ENCODE measurements around the gene BAZ2A. TPM values are rescaled to one million over a fixed set of nuclear protein-coding genes. Genes with fewer than 3 reads are reported as not detected.

The BAZ2A gene
- total RNA-seq, 4 donors from 2014 or later = 32.1 to 73.2 (median 54.6) TPM

DNA sequence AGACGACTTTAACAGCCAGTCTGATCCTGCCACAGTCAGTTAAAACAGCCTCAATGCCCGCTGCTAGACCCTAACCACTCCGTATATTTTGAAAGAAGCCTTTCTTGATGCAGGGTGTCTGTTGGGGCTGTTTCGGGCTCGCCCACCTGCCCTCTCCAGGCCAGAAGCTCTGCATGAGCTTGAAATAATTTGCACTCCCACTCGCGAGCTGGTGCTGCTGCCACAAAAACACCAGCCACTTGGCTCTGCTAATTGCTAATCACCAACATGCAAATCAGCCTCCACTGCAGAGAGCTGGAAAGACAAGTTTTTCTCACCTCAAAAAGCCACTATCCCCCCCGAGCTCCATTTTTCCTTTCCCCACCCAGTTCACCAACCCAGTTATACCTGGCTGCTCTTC is 15.5 kb downstream of the BAZ2A start:
- no peak for ATAC-seq
- WGBS, 2 donors (ENCODE audit: low coverage in 1 of 2) = 75 to 86% methylated on average over 5 to 6 of the region's 8 CpGs
- H3K4me3 ChIP-seq = no peak overlapping the region
- no peak overlapping the region for H3K27ac ChIP-seq
- H3K36me3 ChIP-seq = peaks cover 10 to 87% of the 10 kb centered on the region in 2 donors
- no peaks in the 10 kb centered on the region for H3K9me3 ChIP-seq
- no peak for TF ChIP-seq POLR2AphosphoS5 (IDR thresholded peaks at IDR 0.05)
- no peak for TF ChIP-seq POLR2A (IDR thresholded peaks at IDR 0.05)
- TF ChIP-seq EP300 (IDR thresholded peaks at IDR 0.05) = no peak
- no peak for TF ChIP-seq CTCF (IDR thresholded peaks at IDR 0.05)
- peaks cover 0 to 25% (median 0%) of the 10 kb centered on the region in 3 donors for H3K4me1 ChIP-seq
- no peaks in the 10 kb centered on the region for H3K27me3 ChIP-seq

GRCh38 chr12:56604355-56604754 is 25.8 kb downstream of the BAZ2A start:
- Histone ChIP-seq H3K27ac (no peak overlapping the region), H3K27me3 (no peaks in the 10 kb centered on the region), H3K4me1 (no peaks in the 10 kb centered on the region), H3K9me3 (no peaks in the 10 kb centered on the region), H3K36me3 (peaks cover 9 to 100% of the 10 kb centered on the region in 2 donors), H3K4me3 (no peak overlapping the region)
- no CpG with 5 or more reads among the region's 3 CpGs for WGBS, 2 donors (ENCODE audit: low coverage in 1 of 2)
- no peak for TF ChIP-seq POLR2A (IDR thresholded peaks at IDR 0.05)
- TF ChIP-seq CTCF (IDR thresholded peaks at IDR 0.05) = no peak
- TF ChIP-seq POLR2AphosphoS5 (IDR thresholded peaks at IDR 0.05) = no peak
- no peak for TF ChIP-seq EP300 (IDR thresholded peaks at IDR 0.05)
- ATAC-seq = no peak

DNA sequence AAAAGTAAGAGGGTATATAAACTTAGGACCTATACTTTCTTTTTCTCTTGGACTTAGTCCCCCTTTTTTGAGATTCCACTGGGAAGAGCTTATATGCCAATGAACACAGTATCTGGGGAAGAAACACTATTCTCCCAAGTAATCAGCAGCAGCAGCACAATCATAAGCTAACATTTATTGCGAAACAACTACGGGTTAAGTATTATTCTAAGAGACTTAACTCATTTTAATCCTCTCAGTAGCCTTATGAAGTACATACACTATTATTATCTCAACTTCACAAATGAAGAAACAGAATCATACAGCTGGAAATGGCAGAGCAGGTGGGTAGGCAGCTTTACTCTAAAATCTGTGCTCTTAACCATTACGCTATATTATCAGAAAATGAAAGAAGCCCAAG is 27.9 kb downstream of the BAZ2A start:
- TF ChIP-seq POLR2AphosphoS5 (IDR thresholded peaks at IDR 0.05) = no peak
- no peak for TF ChIP-seq CTCF (IDR thresholded peaks at IDR 0.05)
- TF ChIP-seq POLR2A (IDR thresholded peaks at IDR 0.05) = no peak
- no peak for TF ChIP-seq EP300 (IDR thresholded peaks at IDR 0.05)
- peaks cover 0 to under 1% (median 0%) of the 10 kb centered on the region in 3 donors for H3K4me1 ChIP-seq
- 78 to 79% methylated on average over 3 of the region's 3 CpGs for WGBS, 2 donors (ENCODE audit: low coverage in 1 of 2)
- no peaks in the 10 kb centered on the region for H3K27me3 ChIP-seq
- peaks cover 9 to 100% of the 10 kb centered on the region in 2 donors for H3K36me3 ChIP-seq
- no peaks in the 10 kb centered on the region for H3K9me3 ChIP-seq
- ATAC-seq = no peak
- no peak overlapping the region for H3K27ac ChIP-seq
- H3K4me3 ChIP-seq = no peak overlapping the region

DNA sequence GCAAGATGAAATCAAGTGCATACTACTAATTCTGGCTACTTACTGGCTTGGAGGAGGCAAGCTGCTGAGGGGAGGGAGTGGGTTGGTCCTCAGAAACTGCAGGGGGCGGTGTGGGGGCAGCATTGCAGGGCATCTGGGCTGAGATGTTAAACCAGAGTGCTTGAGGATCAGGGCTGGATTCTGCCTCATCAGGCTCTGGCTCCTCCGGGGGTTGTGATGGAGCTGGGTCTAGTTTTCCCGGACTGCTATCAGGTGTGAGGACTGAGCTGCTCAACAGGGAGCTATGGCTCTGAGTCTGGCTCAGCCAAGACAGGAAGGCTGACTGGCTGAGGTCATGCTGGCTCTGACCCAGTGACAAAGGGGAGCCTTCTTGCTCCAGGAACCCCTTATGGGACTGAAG is 28.6 kb downstream of the BAZ2A start:
- no CpG with 5 or more reads among the region's 3 CpGs for WGBS, 2 donors (ENCODE audit: low coverage in 1 of 2)
- Histone ChIP-seq H3K4me1 (peaks cover 0 to 8% (median 0%) of the 10 kb centered on the region in 3 donors), H3K9me3 (no peaks in the 10 kb centered on the region), H3K36me3 (peaks cover 9 to 100% of the 10 kb centered on the region in 2 donors), H3K4me3 (no peak overlapping the region), H3K27me3 (no peaks in the 10 kb centered on the region), H3K27ac (peak overlapping the region in 1 of 4 donors; percentile 37)
- TF ChIP-seq POLR2AphosphoS5 (IDR thresholded peaks at IDR 0.05) (no peak), CTCF (IDR thresholded peaks at IDR 0.05) (no peak), POLR2A (IDR thresholded peaks at IDR 0.05) (no peak), EP300 (IDR thresholded peaks at IDR 0.05) (no peak)
- peak; percentile 18 for ATAC-seq

- Histone ChIP-seq H3K9me3 (no peaks in the 10 kb centered on the region), H3K4me1 (peaks cover 0 to 10% (median 0%) of the 10 kb centered on the region in 3 donors), H3K27ac (no peak overlapping the region), H3K27me3 (no peaks in the 10 kb centered on the region), H3K4me3 (no peak overlapping the region), H3K36me3 (peaks cover 9 to 100% of the 10 kb centered on the region in 2 donors)
- TF ChIP-seq EP300 (IDR thresholded peaks at IDR 0.05) (no peak), POLR2A (IDR thresholded peaks at IDR 0.05) (no peak), POLR2AphosphoS5 (IDR thresholded peaks at IDR 0.05) (no peak), CTCF (IDR thresholded peaks at IDR 0.05) (no peak)
- WGBS, 2 donors (ENCODE audit: low coverage in 1 of 2) = 88 to 100% methylated on average over 1 of the region's 6 CpGs
- no peak for ATAC-seq
Measured at GRCh38 chr12:56600753-56601152, 29.4 kb downstream of the BAZ2A start.
